Peyer's patch (tissue), 4 donors: ENCODE measurements around the gene PARD6B.

Experiments
- POLR2A ChIP-seq, 2 donors: fragments of 450-650 bp; IDR thresholded peaks; one replicate each; pipeline ENCODE4 v1.5.1; 2017; ENCODE audit warnings: antibody characterized with exemption in 2 of 2, mild to moderate bottlenecking in 2 of 2, moderate library complexity in 2 of 2
- TF ChIP-seq, protein P1 (sequence below), 6 experiments: fragments of 450-650 bp in 4 of 6; fragments of 200-600 bp in 2 of 6; sonication (generic) in 1 of 6; IDR thresholded peaks; one replicate each; pipeline ENCODE4 v1.5.1; 2017 to 2019; ENCODE audit warnings: antibody characterized with exemption in 6 of 6, mild to moderate bottlenecking in 3 of 6, moderate library complexity in 1 of 6

DNA sequence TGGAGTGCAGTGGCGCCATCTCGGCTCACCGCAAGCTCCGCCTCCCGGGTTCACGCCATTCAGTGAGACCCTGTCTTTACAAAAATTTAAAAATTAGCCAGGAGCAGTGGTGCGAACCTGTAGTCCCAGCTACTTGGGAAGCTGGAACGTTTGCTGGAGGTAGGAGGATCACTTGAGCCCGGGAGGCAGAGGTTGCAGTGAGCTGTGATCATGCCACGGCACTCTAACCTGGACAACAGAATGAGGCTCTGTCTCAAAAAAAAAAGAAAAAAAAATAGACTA lies 5.7 kb upstream of the PARD6B start:
- TF ChIP-seq, protein P1, sequence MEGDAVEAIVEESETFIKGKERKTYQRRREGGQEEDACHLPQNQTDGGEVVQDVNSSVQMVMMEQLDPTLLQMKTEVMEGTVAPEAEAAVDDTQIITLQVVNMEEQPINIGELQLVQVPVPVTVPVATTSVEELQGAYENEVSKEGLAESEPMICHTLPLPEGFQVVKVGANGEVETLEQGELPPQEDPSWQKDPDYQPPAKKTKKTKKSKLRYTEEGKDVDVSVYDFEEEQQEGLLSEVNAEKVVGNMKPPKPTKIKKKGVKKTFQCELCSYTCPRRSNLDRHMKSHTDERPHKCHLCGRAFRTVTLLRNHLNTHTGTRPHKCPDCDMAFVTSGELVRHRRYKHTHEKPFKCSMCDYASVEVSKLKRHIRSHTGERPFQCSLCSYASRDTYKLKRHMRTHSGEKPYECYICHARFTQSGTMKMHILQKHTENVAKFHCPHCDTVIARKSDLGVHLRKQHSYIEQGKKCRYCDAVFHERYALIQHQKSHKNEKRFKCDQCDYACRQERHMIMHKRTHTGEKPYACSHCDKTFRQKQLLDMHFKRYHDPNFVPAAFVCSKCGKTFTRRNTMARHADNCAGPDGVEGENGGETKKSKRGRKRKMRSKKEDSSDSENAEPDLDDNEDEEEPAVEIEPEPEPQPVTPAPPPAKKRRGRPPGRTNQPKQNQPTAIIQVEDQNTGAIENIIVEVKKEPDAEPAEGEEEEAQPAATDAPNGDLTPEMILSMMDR (IDR thresholded peaks at IDR 0.05): no peak
- TF ChIP-seq POLR2A (IDR thresholded peaks at IDR 0.05): no peak
